WTC11 (cell line): Measurements from ENCODE around the gene GABARAPL2. TPM values are rescaled to one million over a fixed set of nuclear protein-coding genes. Genes with fewer than 3 reads are reported as not detected.
A peak's percentile ranks its signal among the peaks of the same experiment; 100 is the strongest.

Experiments
- ARID4B ChIP-seq: sonication (generic); formaldehyde crosslinking; IDR thresholded peaks from 2 replicates; pipeline ENCODE4 v1.8.0; 2023; ENCODE audit warnings: missing genetic modification reagents, mild to moderate bottlenecking, borderline replicate concordance
- E2F5 ChIP-seq: sonication (generic); formaldehyde crosslinking; IDR thresholded peaks from 2 replicates; pipeline ENCODE4 v1.8.1; 2022; ENCODE audit warnings: mild to moderate bottlenecking, moderate library complexity, missing genetic modification reagents
- ESRRA ChIP-seq: sonication (generic); formaldehyde crosslinking; IDR thresholded peaks from 2 replicates; pipeline ENCODE4 v1.8.1; 2022; ENCODE audit warnings: mild to moderate bottlenecking, missing genetic modification reagents, borderline replicate concordance
- FOXK1 ChIP-seq: sonication (generic); formaldehyde crosslinking; IDR thresholded peaks from 2 replicates; pipeline ENCODE4 v1.8.0; 2022; ENCODE audit warnings: mild to moderate bottlenecking, moderate library complexity, missing genetic modification reagents
- NR1H2 ChIP-seq: sonication (generic); formaldehyde crosslinking; IDR thresholded peaks from 2 replicates; pipeline ENCODE4 v1.9.0; 2021; ENCODE audit warnings: mild to moderate bottlenecking, moderate library complexity, missing genetic modification reagents
- OVOL2 ChIP-seq: fragments of 250-450 bp; sonication (Bioruptor Pico); IDR thresholded peaks from 2 replicates; pipeline ENCODE4 v1.9.0; 2021; ENCODE audit warnings: mild to moderate bottlenecking, borderline replicate concordance
- SP1 ChIP-seq: sonication (generic); formaldehyde crosslinking; conservative IDR thresholded peaks from 2 replicates; pipeline ENCODE4 v1.8.1; 2022; ENCODE audit warnings: missing genetic modification reagents
- USF1 ChIP-seq: sonication (generic); formaldehyde crosslinking; IDR thresholded peaks from 2 replicates; pipeline ENCODE4 v1.8.0; 2022; ENCODE audit warnings: mild to moderate bottlenecking, missing genetic modification reagents
- ZNF121 ChIP-seq: sonication (generic); formaldehyde crosslinking; IDR thresholded peaks from 2 replicates; pipeline ENCODE4 v1.8.0; 2023; ENCODE audit warnings: missing genetic modification reagents
- ZNF532 ChIP-seq: fragments of 250-450 bp; sonication (Bioruptor Pico); IDR thresholded peaks from 2 replicates; pipeline ENCODE4 v1.9.0; 2021; ENCODE audit warnings: mild to moderate bottlenecking, borderline replicate concordance
- total RNA-seq: library from RNA; stranded (reverse); gene quantifications from 3 replicates; pipeline ENCODE4 v1.2.3, GENCODE V29; 2021
- TF ChIP-seq, protein P1 (sequence below): sonication (generic); formaldehyde crosslinking; IDR thresholded peaks from 2 replicates; pipeline ENCODE4 v1.8.1; 2022; ENCODE audit warnings: low read depth, missing genetic modification reagents, borderline replicate concordance
- TF ChIP-seq, protein P2 (sequence below): fragments of 250-450 bp; sonication (Bioruptor Pico); IDR thresholded peaks from 2 replicates; pipeline ENCODE4 v1.8.0; 2021; ENCODE audit warnings: mild to moderate bottlenecking

Gene GABARAPL2
- total RNA-seq, 1 experiment from 2014 or later = 60.8 TPM

- TF ChIP-seq ZNF532 (CRISPR knock-in tag) (no peak), SP1 (CRISPR knock-in tag) (peak; percentile 64), ESRRA (CRISPR knock-in tag) (0 out of 2 replicates have a peak, but pooled peaks have one; percentile 44), ARID4B (CRISPR knock-in tag) (peak; percentile 96), OVOL2 (CRISPR knock-in tag) (no peak), E2F5 (CRISPR knock-in tag) (peak; percentile 90), USF1 (0 out of 2 replicates have a peak, but pooled peaks have one; percentile 20), NR1H2 (no peak), FOXK1 (CRISPR knock-in tag) (peak; percentile 14; the same call in 1 of the 2 replicates), ZNF121 (CRISPR knock-in tag) (peak; percentile 62; the same call in 1 of the 2 replicates)
- TF ChIP-seq, protein P1, sequence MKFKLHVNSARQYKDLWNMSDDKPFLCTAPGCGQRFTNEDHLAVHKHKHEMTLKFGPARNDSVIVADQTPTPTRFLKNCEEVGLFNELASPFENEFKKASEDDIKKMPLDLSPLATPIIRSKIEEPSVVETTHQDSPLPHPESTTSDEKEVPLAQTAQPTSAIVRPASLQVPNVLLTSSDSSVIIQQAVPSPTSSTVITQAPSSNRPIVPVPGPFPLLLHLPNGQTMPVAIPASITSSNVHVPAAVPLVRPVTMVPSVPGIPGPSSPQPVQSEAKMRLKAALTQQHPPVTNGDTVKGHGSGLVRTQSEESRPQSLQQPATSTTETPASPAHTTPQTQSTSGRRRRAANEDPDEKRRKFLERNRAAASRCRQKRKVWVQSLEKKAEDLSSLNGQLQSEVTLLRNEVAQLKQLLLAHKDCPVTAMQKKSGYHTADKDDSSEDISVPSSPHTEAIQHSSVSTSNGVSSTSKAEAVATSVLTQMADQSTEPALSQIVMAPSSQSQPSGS (CRISPR knock-in tag) = no peak
- TF ChIP-seq, protein P2, sequence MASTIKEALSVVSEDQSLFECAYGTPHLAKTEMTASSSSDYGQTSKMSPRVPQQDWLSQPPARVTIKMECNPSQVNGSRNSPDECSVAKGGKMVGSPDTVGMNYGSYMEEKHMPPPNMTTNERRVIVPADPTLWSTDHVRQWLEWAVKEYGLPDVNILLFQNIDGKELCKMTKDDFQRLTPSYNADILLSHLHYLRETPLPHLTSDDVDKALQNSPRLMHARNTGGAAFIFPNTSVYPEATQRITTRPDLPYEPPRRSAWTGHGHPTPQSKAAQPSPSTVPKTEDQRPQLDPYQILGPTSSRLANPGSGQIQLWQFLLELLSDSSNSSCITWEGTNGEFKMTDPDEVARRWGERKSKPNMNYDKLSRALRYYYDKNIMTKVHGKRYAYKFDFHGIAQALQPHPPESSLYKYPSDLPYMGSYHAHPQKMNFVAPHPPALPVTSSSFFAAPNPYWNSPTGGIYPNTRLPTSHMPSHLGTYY = no peak
Observed at GRCh38 chr16:75622761-75623605, 56.8 kb downstream of the GABARAPL2 start, which contains the start of gene ADAT1 (continued).
